Panc1 (cell line): ENCODE data around the gene SUSD4. TPM values are rescaled to one million over a fixed set of nuclear protein-coding genes. Genes with fewer than 3 reads are reported as not detected.

Source experiments
- ATAC-seq: fragments of 200-7000 bp; cut with Tn5 transposase; 2 replicates; pipeline ENCODE4 v1.9.1; 2020; ENCODE audit warnings: mild to moderate bottlenecking, moderate library complexity
- BruUV-seq: library from RNA; stranded (reverse); fragments of 400-500 nt; replicated peaks from 2 replicates; lab custom pipeline; 2021; lab: Mats Ljungman, UMichigan
- CTCF ChIA-PET: fragments of 300-600 bp; sonication (Branson Sonifier 250); formaldehyde crosslinking; loops from one replicate; lab custom pipeline; 2022; ENCODE audit warnings: antibody characterized with exemption; lab: Charles Lee
- POLR2A ChIA-PET: fragments of 300-600 bp; sonication (Branson Sonifier 250); formaldehyde crosslinking; loops from one replicate; lab custom pipeline; 2022; ENCODE audit warnings: antibody characterized with exemption; lab: Charles Lee
- DNase-seq: peaks from one replicate; pipeline ENCODE4 v3.0.0-alpha.2; 2010; ENCODE audit warnings: low read depth, low spot score
- H3K27ac ChIP-seq: 2 replicates; pipeline ENCODE4 v1.5.1; 2011; ENCODE audit warnings: mild to moderate bottlenecking, low read length, inconsistent platforms
- H3K27me3 ChIP-seq: fragments of 200-500 bp; sonication (Bioruptor generic); 2 replicates; pipeline ENCODE4 v1.6.0; 2014; ENCODE audit warnings: low read length, inconsistent platforms; ENCODE audit not compliant: control insufficient read depth, insufficient read depth
- H3K36me3 ChIP-seq: fragments of 200-500 bp; sonication (Bioruptor generic); 2 replicates; pipeline ENCODE4 v1.5.1; 2014; ENCODE audit warnings: inconsistent platforms, mild to moderate bottlenecking, low read length, moderate library complexity; ENCODE audit not compliant: control insufficient read depth, insufficient read depth
- H3K4me1 ChIP-seq: 2 replicates; pipeline ENCODE4 v1.5.1; 2011; ENCODE audit warnings: inconsistent platforms, mild to moderate bottlenecking, low read length, moderate library complexity; ENCODE audit not compliant: control insufficient read depth, insufficient read depth
- H3K4me3 ChIP-seq, 2 experiments: 2 replicates each; pipeline ENCODE4 v1.5.1; 2011 to 2012; ENCODE audit warnings: low read depth in 2 of 2, low read length in 2 of 2, mild to moderate bottlenecking in 2 of 2, inconsistent platforms in 1 of 2, moderate library complexity in 1 of 2
- H3K9me3 ChIP-seq: fragments of 200-500 bp; sonication (Bioruptor generic); 2 replicates; pipeline ENCODE4 v1.5.1; 2014; ENCODE audit warnings: low read depth, mild to moderate bottlenecking, inconsistent platforms, low read length, moderate library complexity; ENCODE audit not compliant: control insufficient read depth, insufficient read depth
- CTCF ChIP-seq: fragments of 450-650 bp; IDR thresholded peaks from 2 replicates; pipeline ENCODE4 v1.5.1; 2017; ENCODE audit warnings: mild to moderate bottlenecking
- POLR2AphosphoS5 ChIP-seq: IDR thresholded peaks from 2 replicates; pipeline ENCODE4 v1.6.1; 2012; ENCODE audit warnings: mild to moderate bottlenecking, low read depth, low read length, moderate library complexity
- REST ChIP-seq, 2 experiments: IDR thresholded peaks; 2 replicates each; pipeline ENCODE4 v1.6.1; 2011 to 2012; ENCODE audit warnings: low read depth in 2 of 2, control low read depth in 1 of 2, low read length in 1 of 2, mild to moderate bottlenecking in 1 of 2, moderate library complexity in 1 of 2; ENCODE audit not compliant: insufficient read depth in 1 of 2
- SIN3A ChIP-seq: IDR thresholded peaks from 2 replicates; pipeline ENCODE4 v1.6.1; 2012; ENCODE audit warnings: low read depth, mild to moderate bottlenecking, low read length, moderate library complexity, borderline replicate concordance; ENCODE audit not compliant: insufficient read depth
- TCF7L2 ChIP-seq: IDR thresholded peaks from 2 replicates; pipeline ENCODE4 v1.6.1; 2011; ENCODE audit warnings: mild to moderate bottlenecking, low read depth, low read length, inconsistent platforms
- in situ Hi-C: cut with HindIII; loops from 2 replicates; pipeline ENCODE4 v1.10.0; 2016; ENCODE audit warnings: low sequenced_read_pairs, low pct_unique_long_range_greater_than_20kb
- intact Hi-C: fragments of 100-400 bp; cut with micrococcal nuclease; formaldehyde crosslinking; loops from one replicate; pipeline ENCODE4 v1.10.0; 2022; ENCODE audit not compliant: unreplicated experiment
- total RNA-seq: library from RNA; stranded (reverse); gene quantifications from one replicate; pipeline ENCODE4 v1.2.1, GENCODE V29; 2021; ENCODE audit not compliant: unreplicated experiment

SUSD4 gene
- total RNA-seq, 1 experiment from 2014 or later, result 0.28 TPM

GRCh38 chr1:223223091-223223995 lies 140.6 kb downstream of the SUSD4 start:
- CTCF ChIA-PET, result no interaction called here
- Histone ChIP-seq H3K4me3 (no peak overlapping the region), H3K27ac (no peak overlapping the region), H3K36me3 (no peaks in the 10 kb centered on the region), H3K27me3 (no peaks in the 10 kb centered on the region; the same call in 1 of the 2 replicates), H3K9me3 (no peaks in the 10 kb centered on the region), H3K4me1 (no peaks in the 10 kb centered on the region)
- DNase-seq (no peak), ATAC-seq (no peak)
- POLR2A ChIA-PET, result no interaction called here
- no peak for TF ChIP-seq TCF7L2
- in situ Hi-C loops (no loop called here), intact Hi-C loops (no loop called here)
- BruUV-seq, result no TSS peak

- in situ Hi-C loops (no loop called here), intact Hi-C loops (no loop called here)
- TF ChIP-seq POLR2AphosphoS5 (no peak), REST (IDR thresholded peaks at IDR 0.05; ENCODE audit: insufficient read depth in 1 of 2, low read depth in 2 of 2, low read length in 1 of 2) (no peak), CTCF (no peak), TCF7L2 (no peak), SIN3A (no peak)
- Histone ChIP-seq H3K9me3 (no peaks in the 10 kb centered on the region), H3K36me3 (no peaks in the 10 kb centered on the region), H3K4me3 (no peak overlapping the region), H3K27ac (no peak overlapping the region), H3K27me3 (no peaks in the 10 kb centered on the region; the same call in 1 of the 2 replicates), H3K4me1 (no peaks in the 10 kb centered on the region)
- no peak for ATAC-seq
- no peak for DNase-seq
- ChIA-PET POLR2A (no interaction called here), CTCF (no interaction called here)
- no TSS peak for BruUV-seq
These were observed 141.6 kb downstream of the SUSD4 start for GRCh38 chr1:223222377-223222776.

- no peak for DNase-seq
- in situ Hi-C loops, result no loop called here
- Histone ChIP-seq H3K4me3 (no peak overlapping the region), H3K4me1 (no peaks in the 10 kb centered on the region), H3K9me3 (no peaks in the 10 kb centered on the region), H3K27me3 (no peaks in the 10 kb centered on the region; the same call in 1 of the 2 replicates), H3K36me3 (no peaks in the 10 kb centered on the region), H3K27ac (no peak overlapping the region)
- POLR2A ChIA-PET, result no interaction called here
- no TSS peak for BruUV-seq
- CTCF ChIA-PET, result no interaction called here
- intact Hi-C loops, result no loop called here
- TF ChIP-seq POLR2AphosphoS5 (no peak), CTCF (no peak), REST (IDR thresholded peaks at IDR 0.05; ENCODE audit: insufficient read depth in 1 of 2, low read depth in 2 of 2, low read length in 1 of 2) (no peak)
- ATAC-seq, result no peak
These were observed 142.3 kb downstream of the SUSD4 start for GRCh38 chr1:223221686-223222085.
